Measurements from ENCODE around the gene DHODH. TPM values are rescaled to one million over a fixed set of nuclear protein-coding genes. Genes with fewer than 3 reads are reported as not detected.

DHODH gene
- total RNA-seq, 2 experiments from 2014 or later: 26.5 to 26.8 TPM

DNA sequence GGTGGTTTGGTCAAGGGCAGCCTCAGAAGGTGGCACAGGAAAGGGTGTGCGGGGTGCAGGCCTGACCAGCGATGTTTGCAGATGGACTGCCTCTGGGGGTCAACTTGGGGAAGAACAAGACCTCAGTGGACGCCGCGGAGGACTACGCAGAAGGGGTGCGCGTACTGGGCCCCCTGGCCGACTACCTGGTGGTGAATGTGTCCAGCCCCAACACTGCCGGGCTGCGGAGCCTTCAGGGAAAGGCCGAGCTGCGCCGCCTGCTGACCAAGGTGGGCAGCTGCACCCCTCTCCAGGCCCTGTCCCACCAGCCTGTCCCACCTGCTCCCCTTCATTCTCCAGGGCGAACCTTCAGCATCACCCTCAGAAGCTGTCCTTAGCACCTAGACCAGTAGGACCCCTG, 12.5 kb downstream of the DHODH start:
- CTCF ChIA-PET: no interaction called here
- TF ChIP-seq, protein P1, sequence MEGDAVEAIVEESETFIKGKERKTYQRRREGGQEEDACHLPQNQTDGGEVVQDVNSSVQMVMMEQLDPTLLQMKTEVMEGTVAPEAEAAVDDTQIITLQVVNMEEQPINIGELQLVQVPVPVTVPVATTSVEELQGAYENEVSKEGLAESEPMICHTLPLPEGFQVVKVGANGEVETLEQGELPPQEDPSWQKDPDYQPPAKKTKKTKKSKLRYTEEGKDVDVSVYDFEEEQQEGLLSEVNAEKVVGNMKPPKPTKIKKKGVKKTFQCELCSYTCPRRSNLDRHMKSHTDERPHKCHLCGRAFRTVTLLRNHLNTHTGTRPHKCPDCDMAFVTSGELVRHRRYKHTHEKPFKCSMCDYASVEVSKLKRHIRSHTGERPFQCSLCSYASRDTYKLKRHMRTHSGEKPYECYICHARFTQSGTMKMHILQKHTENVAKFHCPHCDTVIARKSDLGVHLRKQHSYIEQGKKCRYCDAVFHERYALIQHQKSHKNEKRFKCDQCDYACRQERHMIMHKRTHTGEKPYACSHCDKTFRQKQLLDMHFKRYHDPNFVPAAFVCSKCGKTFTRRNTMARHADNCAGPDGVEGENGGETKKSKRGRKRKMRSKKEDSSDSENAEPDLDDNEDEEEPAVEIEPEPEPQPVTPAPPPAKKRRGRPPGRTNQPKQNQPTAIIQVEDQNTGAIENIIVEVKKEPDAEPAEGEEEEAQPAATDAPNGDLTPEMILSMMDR (IDR thresholded peaks at IDR 0.05): no peak
- H3K27me3 Mint-ChIP-seq: no peaks in the 10 kb centered on the region
- no peak overlapping the region for H3K27ac Mint-ChIP-seq
- POLR2A ChIA-PET: no interaction called here
- ATAC-seq (no peak), DNase-seq (no peak)
- intact Hi-C loops (cut with micrococcal nuclease): no loop called here
- H3K4me3 Mint-ChIP-seq: no peak overlapping the region
- no peaks in the 10 kb centered on the region for H3K4me1 Mint-ChIP-seq (ENCODE audit: low read depth)
- H3K36me3 Mint-ChIP-seq (ENCODE audit: low read depth): peaks cover 23% of the 10 kb centered on the region
- H3K9me3 Mint-ChIP-seq: no peaks in the 10 kb centered on the region

DNA sequence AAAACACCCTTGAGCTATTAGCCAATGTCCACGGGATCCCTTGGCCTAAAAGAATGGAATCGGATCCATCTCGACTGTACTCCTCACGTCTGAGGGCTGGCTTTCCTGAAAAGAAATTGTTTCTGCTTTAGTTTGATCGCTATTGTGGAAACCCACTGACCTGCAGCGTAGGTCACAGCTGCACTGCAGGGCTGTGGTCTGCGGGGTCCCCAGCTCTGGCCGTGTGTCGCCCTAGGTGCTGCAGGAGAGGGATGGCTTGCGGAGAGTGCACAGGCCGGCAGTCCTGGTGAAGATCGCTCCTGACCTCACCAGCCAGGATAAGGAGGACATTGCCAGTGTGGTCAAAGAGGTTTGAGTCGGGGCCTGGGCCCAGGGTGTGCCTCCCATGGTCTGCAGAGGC, 13.6 kb downstream of the DHODH start:
- TF ChIP-seq, protein P1 (IDR thresholded peaks at IDR 0.05): no peak
- Mint-ChIP-seq H3K4me1 (ENCODE audit: low read depth) (no peaks in the 10 kb centered on the region), H3K27ac (no peak overlapping the region), H3K4me3 (no peak overlapping the region), H3K36me3 (ENCODE audit: low read depth) (peaks cover 19% of the 10 kb centered on the region), H3K27me3 (no peaks in the 10 kb centered on the region), H3K9me3 (no peaks in the 10 kb centered on the region)
- ATAC-seq (no peak), DNase-seq (no peak)
- POLR2A ChIA-PET: no interaction called here
- intact Hi-C loops (cut with micrococcal nuclease): no loop called here
- CTCF ChIA-PET: interaction anchor here (0.7 kb wide), 1 partner anchor 21 kb away, joined by 3 read pairs; no protein-coding TSS in a partner anchor

DNA sequence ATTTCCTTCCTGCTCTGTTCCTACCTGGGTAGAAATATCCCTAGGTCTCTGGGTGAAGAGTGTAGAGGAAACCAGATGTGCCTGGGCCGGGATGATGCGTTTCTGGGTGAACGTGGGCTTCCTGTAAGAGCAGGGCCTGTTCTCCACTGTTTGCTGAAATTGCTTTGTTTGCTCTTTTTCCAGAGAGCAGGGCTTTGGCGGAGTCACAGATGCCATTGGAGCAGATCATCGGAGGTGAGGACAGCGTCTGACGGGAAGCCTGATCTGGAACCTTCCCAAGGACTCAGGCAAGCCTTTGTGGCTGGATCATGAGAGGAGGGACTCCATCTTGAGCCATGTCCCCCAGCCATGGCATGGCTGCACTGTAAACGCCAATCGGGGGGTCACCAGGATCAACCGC, 15.4 kb downstream of the DHODH start:
- Mint-ChIP-seq H3K4me3 (no peak overlapping the region), H3K36me3 (ENCODE audit: low read depth) (peaks cover 17% of the 10 kb centered on the region), H3K4me1 (ENCODE audit: low read depth) (no peaks in the 10 kb centered on the region), H3K27ac (no peak overlapping the region), H3K9me3 (no peaks in the 10 kb centered on the region), H3K27me3 (no peaks in the 10 kb centered on the region)
- DNase-seq (no peak), ATAC-seq (no peak)
- ChIA-PET POLR2A (no interaction called here), CTCF (no interaction called here)
- TF ChIP-seq, protein P1 (IDR thresholded peaks at IDR 0.05): no peak
- intact Hi-C loops (cut with micrococcal nuclease): no loop called here

DNA sequence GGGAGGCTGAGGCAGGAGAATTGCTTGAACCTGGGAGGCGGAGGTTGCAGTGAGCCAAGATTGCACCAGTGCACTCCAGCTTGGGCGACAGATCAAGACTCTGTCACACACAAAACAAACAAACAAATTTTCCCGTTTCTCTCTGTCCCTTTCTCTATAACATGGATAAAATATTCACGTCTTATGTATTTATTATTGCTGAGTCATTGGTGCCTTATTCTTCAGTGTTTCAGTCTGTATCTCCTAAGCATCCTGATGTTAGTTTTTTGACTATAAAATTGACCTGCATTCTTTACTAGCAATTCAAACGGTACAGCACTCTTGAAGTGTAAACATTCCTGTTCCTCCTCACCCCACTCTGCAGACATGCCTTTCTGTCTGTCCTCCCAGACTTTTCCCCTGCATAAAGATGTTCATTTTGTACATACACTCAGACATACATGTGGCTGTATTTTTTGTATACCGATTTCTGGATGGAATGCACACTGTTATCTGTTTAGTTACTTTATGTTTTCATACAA, 16.4 kb downstream of the DHODH start:
- Mint-ChIP-seq H3K27me3 (no peaks in the 10 kb centered on the region), H3K4me3 (no peak overlapping the region), H3K36me3 (ENCODE audit: low read depth) (peaks cover 15% of the 10 kb centered on the region)

DNA sequence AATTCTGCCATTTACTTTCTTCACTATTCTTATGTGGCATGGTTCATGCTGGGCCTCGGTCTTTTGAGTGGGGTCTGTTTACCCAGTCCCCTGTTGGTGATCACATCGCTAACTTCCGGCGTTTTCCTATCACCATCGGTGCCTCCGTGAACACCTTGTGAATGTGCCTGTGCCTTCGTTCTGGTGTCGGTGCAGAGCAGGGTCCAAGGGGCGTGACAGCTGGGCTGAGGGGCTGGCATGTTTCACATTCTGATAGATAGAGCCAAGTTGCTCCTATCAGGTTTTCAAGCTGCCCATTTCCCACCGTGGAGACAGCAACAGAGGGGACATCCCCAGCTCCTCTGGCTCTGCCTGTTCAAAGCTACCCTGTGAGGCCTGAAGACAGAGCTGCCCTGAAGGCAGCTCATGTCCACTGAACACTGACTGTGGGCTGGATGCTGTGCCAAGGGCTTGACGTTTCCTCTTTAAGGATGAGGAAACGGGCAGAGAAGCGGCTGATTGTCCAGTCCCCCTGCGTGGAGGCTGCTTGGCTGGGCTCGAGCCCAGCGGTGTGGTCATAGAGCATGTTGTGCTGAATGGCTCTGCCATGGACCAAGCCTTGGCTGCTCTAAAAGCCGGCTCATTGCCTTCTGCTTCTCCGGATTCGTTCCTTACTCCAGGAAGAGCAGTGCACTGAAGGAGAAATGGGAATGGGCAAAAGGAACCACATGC, 17.0 kb downstream of the DHODH start:
- DNase-seq: no peak
- Mint-ChIP-seq H3K9me3 (no peaks in the 10 kb centered on the region), H3K36me3 (ENCODE audit: low read depth) (peaks cover 15% of the 10 kb centered on the region), H3K4me1 (ENCODE audit: low read depth) (no peaks in the 10 kb centered on the region), H3K4me3 (no peak overlapping the region), H3K27me3 (no peaks in the 10 kb centered on the region), H3K27ac (peak overlapping the region; percentile 40)
- TF ChIP-seq, protein P1 (IDR thresholded peaks at IDR 0.05): no peak
- ChIA-PET POLR2A (no interaction called here), CTCF (no interaction called here)
- intact Hi-C loops (cut with micrococcal nuclease): no loop called here
- no peak for ATAC-seq

More for the DNA sequence above, 16.4 kb downstream of the DHODH start:
- Mint-ChIP-seq H3K27ac (peak overlapping the region; percentile 40), H3K4me1 (ENCODE audit: low read depth) (no peaks in the 10 kb centered on the region), H3K9me3 (no peaks in the 10 kb centered on the region)
- DNase-seq: no peak
- ATAC-seq: no peak
- CTCF ChIA-PET: no interaction called here
- POLR2A ChIA-PET: no interaction called here
- TF ChIP-seq, protein P1 (IDR thresholded peaks at IDR 0.05): no peak
- intact Hi-C loops (cut with micrococcal nuclease): no loop called here

Measured in activated CD8-positive, alpha-beta T cell treated with anti-CD3 and anti-CD28 coated beads for 36 hours (primary cell).